GM04503 (cell line): ENCODE results near the gene CRB2.
"Not testable (repeated sequence)": the region's sequence is repeated elsewhere in the genome, so short reads cannot be mapped to it uniquely, and the experiment has no call there.

ENCODE experiments used
- DNase-seq: peaks from one replicate; pipeline ENCODE4 v3.0.0-alpha.2; 2012; ENCODE audit warnings: low read depth

Gene CRB2

GRCh38 chr9:123380852-123381705, 25.1 kb downstream of the CRB2 start:
- DNase-seq: no peak

- no peak for DNase-seq
Observed at GRCh38 chr9:123382653-123383511, 26.9 kb downstream of the CRB2 start.

GRCh38 chr9:123383512-123384170, 27.6 kb downstream of the CRB2 start:
- DNase-seq: no peak

GRCh38 chr9:123387686-123388085, 31.7 kb downstream of the CRB2 start:
- no peak for DNase-seq

- DNase-seq: no peak
Observed at GRCh38 chr9:123389070-123389469, 33.1 kb downstream of the CRB2 start.

- DNase-seq: no peak
Observed at GRCh38 chr9:123389698-123390097, 33.7 kb downstream of the CRB2 start.

- no peak for DNase-seq
Observed at GRCh38 chr9:123390337-123391135, 34.5 kb downstream of the CRB2 start.

- DNase-seq: no peak
Observed at GRCh38 chr9:123391233-123391632, 35.2 kb downstream of the CRB2 start.

- no peak for DNase-seq
Observed at GRCh38 chr9:123391946-123392345, 35.9 kb downstream of the CRB2 start.

GRCh38 chr9:123392802-123393201, 36.8 kb downstream of the CRB2 start:
- no peak for DNase-seq

GRCh38 chr9:123394291-123395235, 38.6 kb downstream of the CRB2 start:
- no peak for DNase-seq

- no peak for DNase-seq
Observed at GRCh38 chr9:123395276-123395688, 39.3 kb downstream of the CRB2 start.

GRCh38 chr9:123395689-123396511, 39.9 kb downstream of the CRB2 start:
- DNase-seq: no peak

GRCh38 chr9:123397975-123398374, 42.0 kb downstream of the CRB2 start:
- DNase-seq: no peak

- not testable (repeated sequence) for DNase-seq
Observed at GRCh38 chr9:123398938-123399337, 42.9 kb downstream of the CRB2 start.

- no peak for DNase-seq
Observed at GRCh38 chr9:123399803-123400378, 43.9 kb downstream of the CRB2 start.

GRCh38 chr9:123400926-123401503, 45.0 kb downstream of the CRB2 start:
- DNase-seq: no peak

- DNase-seq: no peak
Observed at GRCh38 chr9:123401879-123402513, 46.0 kb downstream of the CRB2 start.
